GM23338 (cell line): Measurements from ENCODE around the gene POU5F2. TPM values are rescaled to one million over a fixed set of nuclear protein-coding genes. Genes with fewer than 3 reads are reported as not detected.

Source experiments
- ATAC-seq: fragments of 200-7000 bp; cut with Tn5 transposase; 3 replicates; pipeline ENCODE4 v1.9.1; 2020
- DNase-seq: peaks from one replicate; pipeline ENCODE4 v3.0.0-alpha.2; 2015; ENCODE audit warnings: low spot score
- H2AFZ ChIP-seq: fragments of 200-600 bp; sonication (generic); 2 replicates; pipeline ENCODE4 v1.8.0; 2016; ENCODE audit warnings: antibody characterized with exemption, mild to moderate bottlenecking, moderate library complexity
- H3F3A ChIP-seq: fragments of 200-600 bp; sonication (generic); replicated peaks from 2 replicates; pipeline ENCODE4 v1.8.0; 2017; ENCODE audit warnings: antibody characterized with exemption, mixed run types, low read depth
- H3K27ac ChIP-seq: fragments of 200-600 bp; sonication (generic); 2 replicates; pipeline ENCODE4 v1.6.1; 2016; ENCODE audit warnings: low read depth
- H3K27me3 ChIP-seq: fragments of 200-600 bp; sonication (generic); 2 replicates; pipeline ENCODE4 v1.8.0; 2016; ENCODE audit warnings: mild to moderate bottlenecking, mixed run types, moderate library complexity; ENCODE audit not compliant: insufficient read depth
- H3K36me3 ChIP-seq: fragments of 200-600 bp; sonication (generic); 2 replicates; pipeline ENCODE4 v1.8.0; 2016; ENCODE audit warnings: mild to moderate bottlenecking; ENCODE audit not compliant: insufficient read depth
- H3K4me1 ChIP-seq: fragments of 200-600 bp; sonication (generic); 2 replicates; pipeline ENCODE4 v1.8.0; 2016; ENCODE audit warnings: mild to moderate bottlenecking, moderate library complexity; ENCODE audit not compliant: insufficient read depth
- H3K4me2 ChIP-seq: fragments of 200-600 bp; sonication (generic); 2 replicates; pipeline ENCODE4 v1.7.1; 2017; ENCODE audit warnings: mixed run types
- H3K4me3 ChIP-seq: fragments of 200-600 bp; sonication (generic); 2 replicates; pipeline ENCODE4 v1.6.1; 2016; ENCODE audit warnings: mixed run types
- H3K79me2 ChIP-seq: fragments of 200-600 bp; sonication (generic); replicated peaks from 2 replicates; pipeline ENCODE4 v1.8.0; 2017; ENCODE audit warnings: mild to moderate bottlenecking; ENCODE audit not compliant: insufficient read depth
- H3K9me2 ChIP-seq: fragments of 200-600 bp; sonication (generic); 2 replicates; pipeline ENCODE4 v1.8.0; 2017; ENCODE audit not compliant: insufficient read depth
- H4K20me1 ChIP-seq: fragments of 200-600 bp; sonication (generic); replicated peaks from 2 replicates; pipeline ENCODE4 v1.8.0; 2017; ENCODE audit warnings: mild to moderate bottlenecking; ENCODE audit not compliant: insufficient read depth
- H3K27ac Mint-ChIP-seq: 2 replicates; pipeline ENCODE4 v1.8.0; 2020; ENCODE audit warnings: inconsistent platforms, mild to moderate bottlenecking, moderate library complexity, mixed read lengths
- H3K27me3 Mint-ChIP-seq: 3 replicates; pipeline ENCODE4 v1.8.0; 2022; ENCODE audit warnings: low read depth, mild to moderate bottlenecking, moderate library complexity, mixed read lengths, inconsistent platforms; ENCODE audit not compliant: insufficient read depth, poor library complexity
- H3K36me3 Mint-ChIP-seq: 3 replicates; pipeline ENCODE4 v1.8.0; 2021; ENCODE audit warnings: low read depth, mild to moderate bottlenecking, inconsistent platforms, moderate library complexity, mixed read lengths
- H3K4me1 Mint-ChIP-seq: 3 replicates; pipeline ENCODE4 v1.8.0; 2020; ENCODE audit warnings: mild to moderate bottlenecking, inconsistent platforms, mixed read lengths
- H3K4me3 Mint-ChIP-seq: 3 replicates; pipeline ENCODE4 v1.8.0; 2021; ENCODE audit warnings: moderate library complexity, mild to moderate bottlenecking, inconsistent platforms, mixed read lengths
- H3K9me3 Mint-ChIP-seq: 3 replicates; pipeline ENCODE4 v1.8.0; 2020; ENCODE audit warnings: moderate library complexity, mild to moderate bottlenecking, inconsistent platforms, mixed read lengths
- CREB1 ChIP-seq: fragments of 250-450 bp; sonication (Bioruptor Pico); IDR thresholded peaks from 2 replicates; pipeline ENCODE4 v1.5.0; 2020; ENCODE audit warnings: low read depth, mild to moderate bottlenecking, moderate library complexity
- ETS1 ChIP-seq: IDR thresholded peaks from 2 replicates; pipeline ENCODE4 v1.6.1; 2016; ENCODE audit warnings: antibody characterized with exemption
- EZH2 ChIP-seq: fragments of 200-600 bp; sonication (generic); IDR thresholded peaks from one replicate; pipeline ENCODE4 v1.8.0; 2017; ENCODE audit warnings: antibody characterized with exemption, mild to moderate bottlenecking, low read depth; ENCODE audit not compliant: unreplicated experiment
- EZH2phosphoT487 ChIP-seq: fragments of 200-600 bp; sonication (generic); IDR thresholded peaks from one replicate; pipeline ENCODE4 v1.8.1; 2018; ENCODE audit warnings: antibody characterized with exemption; ENCODE audit not compliant: unreplicated experiment
- JUNB ChIP-seq: IDR thresholded peaks from one replicate; pipeline ENCODE4 v1.6.1; 2016; ENCODE audit warnings: antibody characterized with exemption; ENCODE audit not compliant: unreplicated experiment
- NANOG ChIP-seq: IDR thresholded peaks from 2 replicates; pipeline ENCODE4 v1.6.1; 2016; ENCODE audit warnings: antibody characterized with exemption, borderline replicate concordance
- POLR2AphosphoS5 ChIP-seq: IDR thresholded peaks from 2 replicates; pipeline ENCODE4 v1.6.1; 2016; ENCODE audit warnings: antibody characterized with exemption, low read depth
- STAT1 ChIP-seq: IDR thresholded peaks from one replicate; pipeline ENCODE4 v1.6.1; 2016; ENCODE audit warnings: antibody characterized with exemption; ENCODE audit not compliant: unreplicated experiment
- ZNF114 ChIP-seq: fragments of 250-450 bp; sonication (Bioruptor Pico); IDR thresholded peaks from 2 replicates; pipeline ENCODE4 v1.5.0; 2020; ENCODE audit warnings: mild to moderate bottlenecking, moderate library complexity
- ZNF331 ChIP-seq: fragments of 250-450 bp; sonication (Bioruptor Pico); IDR thresholded peaks from 2 replicates; pipeline ENCODE4 v1.5.0; 2020; ENCODE audit warnings: low read depth, mild to moderate bottlenecking, moderate library complexity
- polyA plus RNA-seq: library from polyadenylated mRNA; unstranded; fragments of >200 nt; fragmentation: Nextera tagmentation; extraction: Ambion mirVana; gene quantifications from 2 replicates; pipeline ENCODE4 v1.2.1, GENCODE V29; 2016
- total RNA-seq: library from RNA; depleted of rRNA; stranded (reverse); fragments of >200 nt; shearing (Covaris generic); gene quantifications from 2 replicates; pipeline ENCODE4 v1.2.3, GENCODE V29; 2014
- TF ChIP-seq, protein P1 (sequence below), 2 experiments: fragments of 200-600 bp in 1 of 2; sonication (generic) in 1 of 2; conservative IDR thresholded peaks; 2 replicates each; pipeline versions ENCODE4 v1.5.1 to v1.6.1; 2016 to 2017; ENCODE audit warnings: antibody characterized with exemption in 2 of 2, low read depth in 2 of 2, mild to moderate bottlenecking in 2 of 2, moderate library complexity in 1 of 2

POU5F2 gene
- total and polyA plus RNA-seq, 2 experiments from 2014 or later: 0.11 to 0.76 TPM

GRCh38 chr5:93787598-93787997, 46.2 kb upstream of the POU5F2 start:
- no peaks in the 10 kb centered on the region for H3K9me2 ChIP-seq
- H2AFZ ChIP-seq: no peak overlapping the region
- no peak overlapping the region for H3K4me2 ChIP-seq
- no peaks in the 10 kb centered on the region for H3F3A ChIP-seq
- no peak for DNase-seq
- H3K4me3 ChIP-seq: no peak overlapping the region
- H3K27me3 ChIP-seq: no peaks in the 10 kb centered on the region
- no peak overlapping the region for H3K4me3 Mint-ChIP-seq
- no peaks in the 10 kb centered on the region for H3K4me1 Mint-ChIP-seq
- no peaks in the 10 kb centered on the region for H3K79me2 ChIP-seq
- H3K27ac ChIP-seq: no peak overlapping the region
- H3K36me3 ChIP-seq: no peaks in the 10 kb centered on the region
- peaks cover 3% of the 10 kb centered on the region for H3K27me3 Mint-ChIP-seq
- no peaks in the 10 kb centered on the region for H3K9me3 Mint-ChIP-seq
- no peaks in the 10 kb centered on the region for H4K20me1 ChIP-seq
- no peaks in the 10 kb centered on the region for H3K36me3 Mint-ChIP-seq
- no peak for ATAC-seq
- H3K4me1 ChIP-seq: 0 out of 2 replicates have a peak, but pooled peaks cover 4% of the 10 kb centered on the region
- no peak for TF ChIP-seq POLR2AphosphoS5
- TF ChIP-seq, protein P1, sequence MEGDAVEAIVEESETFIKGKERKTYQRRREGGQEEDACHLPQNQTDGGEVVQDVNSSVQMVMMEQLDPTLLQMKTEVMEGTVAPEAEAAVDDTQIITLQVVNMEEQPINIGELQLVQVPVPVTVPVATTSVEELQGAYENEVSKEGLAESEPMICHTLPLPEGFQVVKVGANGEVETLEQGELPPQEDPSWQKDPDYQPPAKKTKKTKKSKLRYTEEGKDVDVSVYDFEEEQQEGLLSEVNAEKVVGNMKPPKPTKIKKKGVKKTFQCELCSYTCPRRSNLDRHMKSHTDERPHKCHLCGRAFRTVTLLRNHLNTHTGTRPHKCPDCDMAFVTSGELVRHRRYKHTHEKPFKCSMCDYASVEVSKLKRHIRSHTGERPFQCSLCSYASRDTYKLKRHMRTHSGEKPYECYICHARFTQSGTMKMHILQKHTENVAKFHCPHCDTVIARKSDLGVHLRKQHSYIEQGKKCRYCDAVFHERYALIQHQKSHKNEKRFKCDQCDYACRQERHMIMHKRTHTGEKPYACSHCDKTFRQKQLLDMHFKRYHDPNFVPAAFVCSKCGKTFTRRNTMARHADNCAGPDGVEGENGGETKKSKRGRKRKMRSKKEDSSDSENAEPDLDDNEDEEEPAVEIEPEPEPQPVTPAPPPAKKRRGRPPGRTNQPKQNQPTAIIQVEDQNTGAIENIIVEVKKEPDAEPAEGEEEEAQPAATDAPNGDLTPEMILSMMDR (conservative IDR thresholded peaks at IDR 0.05; ENCODE audit: low read depth in 2 of 2): no peak
- no peak for TF ChIP-seq STAT1
- TF ChIP-seq ZNF331 (CRISPR knock-in tag): no peak
- TF ChIP-seq ETS1: no peak
- H3K27ac Mint-ChIP-seq: no peak overlapping the region

DNA sequence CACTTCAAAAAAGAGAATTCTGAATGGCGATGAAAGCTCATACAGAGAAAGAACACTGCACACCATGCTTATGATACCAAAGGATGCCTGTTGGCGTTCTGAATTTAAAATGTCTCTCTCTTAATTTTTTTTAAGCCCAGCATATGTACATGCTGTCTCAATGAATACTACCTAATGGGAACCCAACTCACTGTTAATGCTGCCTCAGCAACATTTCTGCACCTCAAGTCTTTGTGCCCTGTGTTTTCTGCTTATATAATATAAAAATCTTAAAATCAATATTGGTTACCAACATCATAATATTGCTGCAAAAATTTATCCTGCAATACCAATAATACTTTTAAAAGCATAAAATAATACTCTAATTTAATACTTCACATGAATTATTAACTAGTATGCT, 44.1 kb upstream of the POU5F2 start:
- no peak for ATAC-seq
- no peak overlapping the region for H3K4me3 Mint-ChIP-seq
- no peak for TF ChIP-seq NANOG
- TF ChIP-seq ZNF114 (CRISPR knock-in tag): no peak
- TF ChIP-seq CREB1 (CRISPR knock-in tag): no peak
- no peak for TF ChIP-seq EZH2phosphoT487
- TF ChIP-seq POLR2AphosphoS5: no peak
- no peak for TF ChIP-seq JUNB
- TF ChIP-seq EZH2: no peak
- TF ChIP-seq, protein P1 (conservative IDR thresholded peaks at IDR 0.05; ENCODE audit: low read depth in 2 of 2): no peak
- no peak for TF ChIP-seq ZNF331 (CRISPR knock-in tag)

More for the DNA sequence above, 44.1 kb upstream of the POU5F2 start:
- Histone ChIP-seq H3F3A (no peaks in the 10 kb centered on the region), H3K36me3 (no peaks in the 10 kb centered on the region), H3K27me3 (no peaks in the 10 kb centered on the region), H4K20me1 (no peaks in the 10 kb centered on the region), H3K4me2 (no peak overlapping the region), H3K4me1 (no peaks in the 10 kb centered on the region), H3K79me2 (no peaks in the 10 kb centered on the region), H2AFZ (no peak overlapping the region), H3K9me2 (no peaks in the 10 kb centered on the region), H3K4me3 (no peak overlapping the region), H3K27ac (no peak overlapping the region)
- DNase-seq: no peak
- H3K4me1 Mint-ChIP-seq: no peaks in the 10 kb centered on the region
- peaks cover 3% of the 10 kb centered on the region for H3K27me3 Mint-ChIP-seq
- H3K36me3 Mint-ChIP-seq: no peaks in the 10 kb centered on the region
- H3K9me3 Mint-ChIP-seq: no peaks in the 10 kb centered on the region
- no peak overlapping the region for H3K27ac Mint-ChIP-seq
